ENCODE data around the gene KRTAP5-5. TPM values are rescaled to one million over a fixed set of nuclear protein-coding genes. Genes with fewer than 3 reads are reported as not detected.

Gene KRTAP5-5
- total RNA-seq, 2 donors from 2014 or later: not detected

DNA sequence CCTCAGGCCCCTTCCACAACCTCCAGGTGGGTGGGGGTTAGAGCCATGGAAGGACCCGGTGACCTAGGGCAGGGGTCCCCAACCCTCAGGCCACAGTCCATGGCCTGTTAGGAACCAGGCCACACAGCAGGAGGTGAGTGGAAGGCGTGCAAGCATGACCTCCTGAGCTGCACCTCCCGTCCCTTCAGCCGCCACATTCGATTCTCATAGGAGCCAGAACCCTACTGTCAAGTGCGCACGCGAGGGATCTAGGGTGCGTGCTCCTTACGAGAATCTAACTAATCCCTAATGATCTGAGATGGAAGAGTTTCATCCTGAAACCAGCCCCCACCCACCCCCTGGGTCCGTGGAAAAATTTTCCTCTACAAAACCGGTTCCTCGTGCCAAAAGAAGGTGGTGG lies 4.0 kb upstream of the KRTAP5-5 start:
- Histone ChIP-seq H3K4me3 (ENCODE audit: low read length) (no peak overlapping the region), H3K27ac (ENCODE audit: low read depth, low read length) (no peak overlapping the region), H3K27me3 (ENCODE audit: control insufficient read depth, insufficient read depth, low read length, poor library complexity, severe bottlenecking) (peaks cover 9% of the 10 kb centered on the region), H3K9ac (ENCODE audit: extremely low read depth, low read length, poor library complexity, severe bottlenecking) (no peak overlapping the region), H3K9me3 (ENCODE audit: control insufficient read depth, low read length) (no peaks in the 10 kb centered on the region), H3K36me3 (ENCODE audit: control insufficient read depth, insufficient read depth, low read length) (no peaks in the 10 kb centered on the region), H3K4me1 (ENCODE audit: control insufficient read depth, insufficient read depth, low read length) (no peaks in the 10 kb centered on the region)
- no peak overlapping the region for H3K27ac Mint-ChIP-seq
- TF ChIP-seq, protein P1, sequence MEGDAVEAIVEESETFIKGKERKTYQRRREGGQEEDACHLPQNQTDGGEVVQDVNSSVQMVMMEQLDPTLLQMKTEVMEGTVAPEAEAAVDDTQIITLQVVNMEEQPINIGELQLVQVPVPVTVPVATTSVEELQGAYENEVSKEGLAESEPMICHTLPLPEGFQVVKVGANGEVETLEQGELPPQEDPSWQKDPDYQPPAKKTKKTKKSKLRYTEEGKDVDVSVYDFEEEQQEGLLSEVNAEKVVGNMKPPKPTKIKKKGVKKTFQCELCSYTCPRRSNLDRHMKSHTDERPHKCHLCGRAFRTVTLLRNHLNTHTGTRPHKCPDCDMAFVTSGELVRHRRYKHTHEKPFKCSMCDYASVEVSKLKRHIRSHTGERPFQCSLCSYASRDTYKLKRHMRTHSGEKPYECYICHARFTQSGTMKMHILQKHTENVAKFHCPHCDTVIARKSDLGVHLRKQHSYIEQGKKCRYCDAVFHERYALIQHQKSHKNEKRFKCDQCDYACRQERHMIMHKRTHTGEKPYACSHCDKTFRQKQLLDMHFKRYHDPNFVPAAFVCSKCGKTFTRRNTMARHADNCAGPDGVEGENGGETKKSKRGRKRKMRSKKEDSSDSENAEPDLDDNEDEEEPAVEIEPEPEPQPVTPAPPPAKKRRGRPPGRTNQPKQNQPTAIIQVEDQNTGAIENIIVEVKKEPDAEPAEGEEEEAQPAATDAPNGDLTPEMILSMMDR (conservative IDR thresholded peaks at IDR 0.05): no peak
- DNase-seq: no peak
- peaks cover 39% of the 10 kb centered on the region for H3K27me3 Mint-ChIP-seq (ENCODE audit: insufficient read depth)
- peaks cover 12% of the 10 kb centered on the region for H3K4me1 Mint-ChIP-seq
- WGBS, 2 experiments (ENCODE audit: insufficient coverage in 1 of 2, insufficient read length in 1 of 2): 93 to 94% methylated on average over 10 to 13 of the region's 13 CpGs
- H3K4me3 Mint-ChIP-seq: no peak overlapping the region
- no peaks in the 10 kb centered on the region for H3K36me3 Mint-ChIP-seq (ENCODE audit: low read depth)
- peaks cover 1% of the 10 kb centered on the region for H3K9me3 Mint-ChIP-seq

DNA sequence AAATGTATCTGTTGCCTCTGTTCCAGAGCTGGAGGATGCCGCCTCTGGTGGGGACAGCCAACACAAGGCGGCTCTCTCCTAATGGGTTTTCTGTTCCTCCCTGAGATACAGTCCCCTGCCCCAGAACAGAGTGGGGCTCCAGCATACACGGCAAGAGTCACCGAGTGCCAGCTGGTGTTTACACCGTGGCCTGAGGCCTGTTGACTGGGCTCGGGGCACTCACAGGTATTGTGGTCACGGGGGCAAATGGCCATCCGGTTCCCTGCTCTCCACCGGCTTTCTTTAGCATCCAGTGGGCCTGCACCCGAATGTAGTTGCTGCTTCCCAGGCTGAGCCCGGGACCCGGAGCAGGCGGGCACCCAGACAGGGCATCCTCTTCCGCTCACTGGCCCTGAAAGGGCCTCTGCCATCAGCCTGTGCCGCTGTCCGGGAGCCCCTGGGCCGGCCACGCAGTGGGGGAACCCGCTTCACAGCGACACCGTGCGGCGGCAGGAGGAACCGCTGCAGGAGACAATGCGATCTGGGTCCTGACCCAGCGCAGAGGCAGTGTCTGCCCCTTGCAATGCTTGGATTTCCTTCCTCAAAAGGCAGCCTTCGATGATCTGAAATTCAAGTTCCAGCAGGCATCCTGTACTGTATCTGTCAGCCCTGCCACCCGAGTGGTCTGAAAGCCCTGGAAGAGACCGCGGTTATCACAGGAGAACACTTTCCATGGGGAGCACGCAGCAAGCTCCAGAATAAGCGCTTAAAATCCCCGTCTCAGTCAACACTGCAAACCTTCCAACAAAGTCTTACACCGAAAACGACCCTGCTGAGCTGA lies 859 bp upstream of the KRTAP5-5 start:
- Mint-ChIP-seq H3K9me3 (no peaks in the 10 kb centered on the region), H3K4me1 (peaks cover 9% of the 10 kb centered on the region), H3K36me3 (ENCODE audit: low read depth) (no peaks in the 10 kb centered on the region), H3K27me3 (ENCODE audit: insufficient read depth) (peaks cover 46% of the 10 kb centered on the region), H3K27ac (no peak overlapping the region), H3K4me3 (no peak overlapping the region)
- Histone ChIP-seq H3K4me1 (ENCODE audit: control insufficient read depth, insufficient read depth, low read length) (no peaks in the 10 kb centered on the region), H3K4me3 (ENCODE audit: low read length) (no peak overlapping the region), H3K27me3 (ENCODE audit: control insufficient read depth, insufficient read depth, low read length, poor library complexity, severe bottlenecking) (peaks cover 25% of the 10 kb centered on the region), H3K27ac (ENCODE audit: low read depth, low read length) (no peak overlapping the region), H3K9me3 (ENCODE audit: control insufficient read depth, low read length) (no peaks in the 10 kb centered on the region), H3K36me3 (ENCODE audit: control insufficient read depth, insufficient read depth, low read length) (no peaks in the 10 kb centered on the region), H3K9ac (ENCODE audit: extremely low read depth, low read length, poor library complexity, severe bottlenecking) (no peak overlapping the region)
- DNase-seq: peak; percentile 92
- 41 to 43% methylated on average over 30 to 35 of the region's 35 CpGs for WGBS, 2 experiments (ENCODE audit: insufficient coverage in 1 of 2, insufficient read length in 1 of 2)
- TF ChIP-seq, protein P1 (conservative IDR thresholded peaks at IDR 0.05): peak; percentile 98

DNA sequence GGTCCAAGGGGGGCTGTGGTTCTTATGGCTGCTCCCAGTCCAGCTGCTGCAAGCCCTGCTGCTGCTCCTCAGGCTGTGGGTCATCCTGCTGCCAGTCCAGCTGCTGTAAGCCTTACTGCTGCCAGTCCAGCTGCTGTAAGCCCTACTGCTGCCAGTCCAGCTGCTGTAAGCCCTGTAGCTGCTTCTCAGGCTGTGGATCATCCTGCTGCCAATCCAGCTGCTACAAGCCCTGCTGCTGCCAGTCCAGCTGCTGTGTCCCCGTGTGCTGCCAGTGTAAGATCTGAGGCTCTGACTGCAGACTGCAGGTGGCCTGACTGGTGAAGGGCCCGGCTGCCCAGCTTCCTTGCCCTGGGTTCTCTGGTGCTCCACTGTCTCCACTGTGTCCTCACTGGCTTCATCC lies 696 bp downstream of the KRTAP5-5 start:
- no peak overlapping the region for H3K9ac ChIP-seq (ENCODE audit: extremely low read depth, low read length, poor library complexity, severe bottlenecking)
- TF ChIP-seq, protein P1 (conservative IDR thresholded peaks at IDR 0.05): no peak
- DNase-seq: no peak
- H3K9me3 Mint-ChIP-seq: no peaks in the 10 kb centered on the region
- no peak overlapping the region for H3K4me3 ChIP-seq (ENCODE audit: low read length)
- peaks cover 45% of the 10 kb centered on the region for H3K27me3 Mint-ChIP-seq (ENCODE audit: insufficient read depth)
- H3K4me1 Mint-ChIP-seq: peaks cover 2% of the 10 kb centered on the region
- no peak overlapping the region for H3K27ac Mint-ChIP-seq
- WGBS, 2 experiments (ENCODE audit: insufficient coverage in 1 of 2, insufficient read length in 1 of 2): 83 to 90% methylated on average over 2 of the region's 2 CpGs
- H3K4me1 ChIP-seq (ENCODE audit: control insufficient read depth, insufficient read depth, low read length): no peaks in the 10 kb centered on the region
- H3K27me3 ChIP-seq (ENCODE audit: control insufficient read depth, insufficient read depth, low read length, poor library complexity, severe bottlenecking): peaks cover 25% of the 10 kb centered on the region
- H3K36me3 ChIP-seq (ENCODE audit: control insufficient read depth, insufficient read depth, low read length): no peaks in the 10 kb centered on the region
- H3K4me3 Mint-ChIP-seq: no peak overlapping the region
- H3K36me3 Mint-ChIP-seq (ENCODE audit: low read depth): no peaks in the 10 kb centered on the region
- H3K9me3 ChIP-seq (ENCODE audit: control insufficient read depth, low read length): no peaks in the 10 kb centered on the region
- H3K27ac ChIP-seq (ENCODE audit: low read depth, low read length): no peak overlapping the region
